ENCODE measurements around the gene USP7. TPM values are rescaled to one million over a fixed set of nuclear protein-coding genes. Genes with fewer than 3 reads are reported as not detected.

Gene USP7
- total RNA-seq, 4 donors from 2014 or later: 67.9 to 84.7 (median 73.3) TPM

DNA sequence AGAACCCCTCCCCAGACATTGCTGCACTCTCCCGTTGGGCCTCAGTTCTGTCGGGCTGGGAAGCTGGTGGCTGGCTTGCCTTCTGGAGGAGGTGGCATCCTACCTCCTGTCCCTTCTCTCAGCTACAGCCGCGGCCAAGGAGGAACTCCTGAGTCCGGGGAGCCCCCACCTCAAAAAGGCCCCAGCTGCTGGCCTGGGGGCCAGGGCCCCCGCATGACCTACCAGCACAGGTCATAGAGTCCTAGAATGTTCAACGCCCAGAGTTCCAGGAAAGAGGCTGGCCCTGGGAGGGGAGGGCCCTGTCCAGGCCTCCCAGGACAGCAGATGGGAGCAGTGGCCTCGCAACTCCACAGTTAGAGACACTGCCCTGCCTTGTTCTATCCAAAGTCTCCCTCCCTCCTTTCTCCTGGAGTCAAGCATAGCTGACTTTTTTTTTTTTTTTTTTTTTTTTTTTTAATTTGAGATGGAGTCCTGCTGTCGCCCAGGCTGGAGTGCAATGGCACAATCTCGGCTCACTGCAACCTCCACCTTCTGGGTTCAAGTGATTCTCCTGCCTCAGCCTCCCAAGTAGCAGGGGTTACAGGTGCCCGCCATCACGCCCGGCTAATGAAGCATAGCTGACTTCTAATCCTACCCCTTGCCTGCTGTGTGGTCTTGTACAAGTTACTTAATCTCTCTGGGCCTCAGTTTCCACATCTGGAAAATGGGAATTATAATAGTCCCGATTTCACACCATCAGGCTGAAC, 102.0 kb downstream of the USP7 start:
- TF ChIP-seq POLR2AphosphoS5 (IDR thresholded peaks at IDR 0.05) (no peak), EP300 (IDR thresholded peaks at IDR 0.05) (no peak), POLR2A (IDR thresholded peaks at IDR 0.05; ENCODE audit: low read depth) (no peak)
- TF ChIP-seq, protein P1, sequence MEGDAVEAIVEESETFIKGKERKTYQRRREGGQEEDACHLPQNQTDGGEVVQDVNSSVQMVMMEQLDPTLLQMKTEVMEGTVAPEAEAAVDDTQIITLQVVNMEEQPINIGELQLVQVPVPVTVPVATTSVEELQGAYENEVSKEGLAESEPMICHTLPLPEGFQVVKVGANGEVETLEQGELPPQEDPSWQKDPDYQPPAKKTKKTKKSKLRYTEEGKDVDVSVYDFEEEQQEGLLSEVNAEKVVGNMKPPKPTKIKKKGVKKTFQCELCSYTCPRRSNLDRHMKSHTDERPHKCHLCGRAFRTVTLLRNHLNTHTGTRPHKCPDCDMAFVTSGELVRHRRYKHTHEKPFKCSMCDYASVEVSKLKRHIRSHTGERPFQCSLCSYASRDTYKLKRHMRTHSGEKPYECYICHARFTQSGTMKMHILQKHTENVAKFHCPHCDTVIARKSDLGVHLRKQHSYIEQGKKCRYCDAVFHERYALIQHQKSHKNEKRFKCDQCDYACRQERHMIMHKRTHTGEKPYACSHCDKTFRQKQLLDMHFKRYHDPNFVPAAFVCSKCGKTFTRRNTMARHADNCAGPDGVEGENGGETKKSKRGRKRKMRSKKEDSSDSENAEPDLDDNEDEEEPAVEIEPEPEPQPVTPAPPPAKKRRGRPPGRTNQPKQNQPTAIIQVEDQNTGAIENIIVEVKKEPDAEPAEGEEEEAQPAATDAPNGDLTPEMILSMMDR (IDR thresholded peaks at IDR 0.05): no peak
- intact Hi-C loops (cut with DNase I): no loop called here
- Histone ChIP-seq H3K9me3 (no peaks in the 10 kb centered on the region), H3K27ac (replicated peaks in 1 of 4) (peak overlapping the region; percentile 54 to 80 (median 66)), H3K36me3 (peaks cover 0 to 20% (median 16%) of the 10 kb centered on the region in 4 donors), H3K27me3 (peaks cover 0 to 9% (median 2%) of the 10 kb centered on the region in 4 donors), H3K4me3 (peak overlapping the region in 1 of 4 donors; percentile 38), H3K4me1 (peaks cover 69 to 89% (median 86%) of the 10 kb centered on the region in 4 donors)
- no peak for DNase-seq (ENCODE audit: extremely low spot score)
- WGBS: 85% methylated on average over 8 of the region's 14 CpGs

DNA sequence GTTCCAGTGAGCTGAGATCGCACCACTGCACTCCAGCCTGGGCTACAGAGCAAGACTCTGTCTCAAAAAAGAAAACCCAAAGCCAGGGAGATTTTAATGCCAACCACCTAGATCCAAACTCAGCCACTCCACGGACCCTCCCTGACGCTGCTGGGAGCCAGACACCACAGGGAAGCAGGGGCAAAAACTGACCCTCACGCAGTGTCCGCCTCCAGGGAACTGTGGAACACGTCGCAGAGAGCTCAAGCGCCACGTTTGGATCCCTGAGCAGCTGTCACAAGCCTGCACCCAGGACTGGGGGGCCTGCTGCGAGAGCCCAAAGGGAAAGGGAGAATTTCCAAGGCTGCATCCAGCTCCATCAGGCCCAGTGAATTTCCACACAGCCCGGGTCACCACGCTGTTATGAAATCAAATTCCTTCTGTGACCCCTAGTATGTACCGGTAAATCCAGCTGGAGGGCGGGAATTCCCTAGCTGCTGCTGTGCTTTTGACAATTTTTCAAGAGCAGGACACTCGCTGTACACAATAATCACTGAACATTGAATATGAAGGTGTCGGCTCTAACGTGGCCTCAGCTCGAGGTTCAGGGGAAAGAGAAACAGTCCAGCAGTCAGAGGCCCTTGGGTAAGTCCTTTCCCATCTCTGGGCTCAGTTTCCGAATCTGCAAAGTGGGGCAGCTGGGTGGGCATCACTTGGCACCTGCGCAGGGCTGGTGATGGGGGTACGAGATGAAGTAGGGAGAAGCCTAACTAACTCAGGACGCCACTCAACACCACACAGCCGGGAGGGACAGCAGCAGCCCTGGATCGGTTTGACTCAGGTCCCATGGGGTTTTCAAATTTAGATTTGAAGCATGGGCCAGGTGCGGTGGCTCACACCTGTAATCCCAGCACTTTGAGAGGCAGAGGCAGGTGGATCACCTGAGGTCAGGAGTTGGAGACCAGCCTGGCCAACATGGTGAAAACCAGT, 103.5 kb downstream of the USP7 start:
- Histone ChIP-seq H3K36me3 (peaks cover 0 to 35% (median 29%) of the 10 kb centered on the region in 4 donors), H3K27ac (replicated peaks in 1 of 4) (peak overlapping the region; percentile 54 to 80 (median 66)), H3K4me1 (peaks cover 54 to 81% (median 71%) of the 10 kb centered on the region in 4 donors), H3K9me3 (no peaks in the 10 kb centered on the region), H3K27me3 (no peaks in the 10 kb centered on the region), H3K4me3 (peak overlapping the region in 2 of 4 donors; percentile 1 to 32)
- 56% methylated on average over 23 of the region's 25 CpGs for WGBS
- DNase-seq (ENCODE audit: extremely low spot score): peak; percentile 95
- intact Hi-C loops (cut with DNase I): no loop called here
- no peak for TF ChIP-seq EP300 (IDR thresholded peaks at IDR 0.05)
- no peak for TF ChIP-seq POLR2A (IDR thresholded peaks at IDR 0.05; ENCODE audit: low read depth)
- peak; percentile 64 to 68 for TF ChIP-seq POLR2AphosphoS5 (IDR thresholded peaks at IDR 0.05)

DNA sequence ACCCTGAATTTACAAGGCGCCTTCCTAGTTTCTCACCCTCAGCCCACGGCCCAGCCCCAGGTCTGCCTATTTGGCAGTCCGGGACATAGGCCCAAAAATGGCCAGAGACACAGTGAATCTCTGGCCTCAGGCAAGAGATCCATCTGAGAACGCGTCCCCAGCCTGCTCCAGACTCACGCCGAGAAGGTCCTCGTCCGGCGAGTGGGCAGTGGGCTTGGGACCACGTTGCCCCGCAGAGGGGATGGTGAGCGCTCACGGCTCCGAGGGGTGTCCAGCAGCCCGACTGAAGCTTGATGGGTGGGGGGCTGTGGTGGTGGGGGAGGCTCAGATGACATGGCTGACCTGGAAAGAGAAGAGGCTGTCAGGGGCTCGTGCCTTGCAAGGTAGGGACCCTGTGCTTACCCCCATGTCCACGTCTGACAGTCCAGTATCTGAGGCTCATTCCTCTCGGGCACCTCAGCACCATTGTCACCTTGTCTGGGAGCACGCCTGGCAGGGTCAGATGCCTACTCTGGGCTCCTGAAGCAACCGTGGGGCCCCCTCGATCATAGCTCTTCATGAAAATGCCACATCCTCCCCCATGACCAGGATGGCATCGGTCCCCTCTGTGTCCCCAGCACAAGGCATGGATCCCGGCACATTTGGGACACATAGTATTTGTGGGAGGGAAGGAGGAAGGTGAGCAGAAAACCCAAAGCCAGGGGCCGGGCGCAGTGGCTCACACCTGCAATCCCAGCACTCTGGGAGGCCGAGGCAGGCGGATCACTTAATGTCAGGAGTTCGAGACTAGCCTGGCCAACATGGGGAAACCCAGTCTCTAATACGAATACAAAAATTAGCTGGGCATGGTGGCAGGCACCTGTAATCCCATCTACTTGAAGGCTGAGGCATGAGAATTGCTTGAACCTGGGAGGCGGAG, 104.5 kb downstream of the USP7 start:
- peak overlapping the region in 1 of 4 donors; percentile 14 for H3K4me3 ChIP-seq
- peaks cover 46 to 74% (median 62%) of the 10 kb centered on the region in 4 donors for H3K4me1 ChIP-seq
- H3K36me3 ChIP-seq: peaks cover 0 to 45% (median 38%) of the 10 kb centered on the region in 4 donors
- no peaks in the 10 kb centered on the region for H3K27me3 ChIP-seq
- intact Hi-C loops (cut with DNase I): no loop called here
- no peaks in the 10 kb centered on the region for H3K9me3 ChIP-seq
- H3K27ac ChIP-seq (replicated peaks in 1 of 4): peak overlapping the region; percentile 54 to 80 (median 64)
- DNase-seq (ENCODE audit: extremely low spot score): no peak
- WGBS: 91% methylated on average over 21 of the region's 31 CpGs
- no peak for TF ChIP-seq POLR2AphosphoS5 (IDR thresholded peaks at IDR 0.05)
- no peak for TF ChIP-seq EP300 (IDR thresholded peaks at IDR 0.05)
- TF ChIP-seq, protein P1 (IDR thresholded peaks at IDR 0.05): no peak
- TF ChIP-seq POLR2A (IDR thresholded peaks at IDR 0.05; ENCODE audit: low read depth): no peak

DNA sequence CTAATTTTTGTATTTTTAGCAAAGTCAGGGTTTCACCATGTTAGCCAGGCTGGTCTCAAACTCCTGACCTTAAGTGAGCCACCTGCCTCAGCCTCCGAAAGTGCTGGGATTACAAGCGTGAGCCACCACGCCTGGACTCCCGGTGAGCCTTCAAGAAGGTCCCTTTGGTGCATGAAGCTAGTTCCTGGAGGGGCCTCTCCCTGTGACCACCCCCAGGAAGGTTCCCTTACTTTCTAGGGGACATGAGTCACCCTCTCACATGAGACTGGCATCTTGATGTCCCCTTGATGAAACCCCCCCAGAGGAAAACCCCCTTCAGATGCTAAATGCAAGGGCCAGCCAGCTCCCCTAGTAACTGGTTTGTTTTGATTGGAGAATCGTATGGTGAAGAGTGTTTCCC, 107.7 kb downstream of the USP7 start:
- Histone ChIP-seq H3K27me3 (no peaks in the 10 kb centered on the region), H3K36me3 (peaks cover 0 to 72% (median 50%) of the 10 kb centered on the region in 4 donors), H3K4me1 (peaks cover 26 to 48% (median 34%) of the 10 kb centered on the region in 4 donors), H3K9me3 (no peaks in the 10 kb centered on the region), H3K4me3 (no peak overlapping the region), H3K27ac (replicated peaks in 1 of 4) (no peak overlapping the region)
- WGBS: 66% methylated on average over 4 of the region's 5 CpGs
- DNase-seq (ENCODE audit: extremely low spot score): no peak
- TF ChIP-seq, protein P1 (IDR thresholded peaks at IDR 0.05): no peak
- TF ChIP-seq POLR2AphosphoS5 (IDR thresholded peaks at IDR 0.05) (no peak), EP300 (IDR thresholded peaks at IDR 0.05) (no peak), POLR2A (IDR thresholded peaks at IDR 0.05; ENCODE audit: low read depth) (no peak)
- intact Hi-C loops (cut with DNase I): no loop called here

Data from esophagus muscularis mucosa (tissue), 4 donors.